Colonic mucosa (tissue), 4 donors: ENCODE measurements around the gene LRRTM4. TPM values are rescaled to one million over a fixed set of nuclear protein-coding genes. Genes with fewer than 3 reads are reported as not detected.
"Not testable (repeated sequence)": the region's sequence is repeated elsewhere in the genome, so short reads cannot be mapped to it uniquely, and the experiment has no call there.

Source experiments
- DNase-seq: peaks from one replicate; pipeline ENCODE4 v3.0.0-alpha.2; 2020
- H3K27ac ChIP-seq: fragments of 200-600 bp; one replicate; pipeline ENCODE4 v1.8.0; 2021
- H3K27me3 ChIP-seq: fragments of 200-600 bp; one replicate; pipeline ENCODE4 v1.8.0; 2021
- H3K36me3 ChIP-seq: fragments of 200-600 bp; one replicate; pipeline ENCODE4 v1.8.0; 2021
- H3K4me1 ChIP-seq: fragments of 200-600 bp; one replicate; pipeline ENCODE4 v1.8.0; 2021; ENCODE audit warnings: mild to moderate bottlenecking
- H3K4me3 ChIP-seq: fragments of 200-600 bp; one replicate; pipeline ENCODE4 v1.8.0; 2021
- H3K9ac ChIP-seq, 2 donors: one replicate each; pipeline ENCODE4 v1.7.0; 2013; ENCODE audit warnings: control low read depth in 2 of 2, low read depth in 2 of 2, low read length in 2 of 2
- H3K9me3 ChIP-seq: fragments of 200-600 bp; one replicate; pipeline ENCODE4 v1.8.0; 2021
- CTCF ChIP-seq: fragments of 200-600 bp; IDR thresholded peaks from one replicate; pipeline ENCODE4 v1.8.0; 2022; ENCODE audit warnings: antibody characterized with exemption, mild to moderate bottlenecking
- intact Hi-C: fragments of 100-400 bp; cut with DNase I; formaldehyde crosslinking; loops from one replicate; pipeline ENCODE4 v1.14.1; 2022
- total RNA-seq, 2 donors: library from RNA; stranded (reverse); fragmentation: NEBNext Ultra II Directional in 1 of 2; extraction: Animal tissue kit (Norgen Biotek cat#: 25700) in 1 of 2; gene quantifications; one replicate each; pipeline ENCODE4 v1.2.1, GENCODE V29; 2021
- donor health status: healthy.
- donor health status: DM: no; HTN: no; CAD: no.
- donor health status: DM: no; HTN: no; CAD: no.

Gene LRRTM4
- total RNA-seq, 2 donors from 2014 or later, result 0.32 TPM; not detected in 1

- no peaks in the 10 kb centered on the region for H3K4me1 ChIP-seq
- H3K27me3 ChIP-seq, result no peaks in the 10 kb centered on the region
- H3K9me3 ChIP-seq, result no peaks in the 10 kb centered on the region
- no peak overlapping the region for H3K9ac ChIP-seq
- TF ChIP-seq CTCF, result no peak
- intact Hi-C loops, result no loop called here
- no peak overlapping the region for H3K4me3 ChIP-seq
- no peak overlapping the region for H3K27ac ChIP-seq
- no peaks in the 10 kb centered on the region for H3K36me3 ChIP-seq
- no peak for DNase-seq
These were observed 330.5 kb downstream of the LRRTM4 start for GRCh38 chr2:77191665-77192064.

GRCh38 chr2:77190721-77191346 is 331.3 kb downstream of the LRRTM4 start:
- no peak overlapping the region for H3K9ac ChIP-seq
- H3K4me3 ChIP-seq, result no peak overlapping the region
- H3K9me3 ChIP-seq, result no peaks in the 10 kb centered on the region
- H3K27ac ChIP-seq, result no peak overlapping the region
- intact Hi-C loops, result no loop called here
- H3K4me1 ChIP-seq, result no peaks in the 10 kb centered on the region
- TF ChIP-seq CTCF, result no peak
- no peaks in the 10 kb centered on the region for H3K27me3 ChIP-seq
- H3K36me3 ChIP-seq, result no peaks in the 10 kb centered on the region
- DNase-seq, result no peak

DNA sequence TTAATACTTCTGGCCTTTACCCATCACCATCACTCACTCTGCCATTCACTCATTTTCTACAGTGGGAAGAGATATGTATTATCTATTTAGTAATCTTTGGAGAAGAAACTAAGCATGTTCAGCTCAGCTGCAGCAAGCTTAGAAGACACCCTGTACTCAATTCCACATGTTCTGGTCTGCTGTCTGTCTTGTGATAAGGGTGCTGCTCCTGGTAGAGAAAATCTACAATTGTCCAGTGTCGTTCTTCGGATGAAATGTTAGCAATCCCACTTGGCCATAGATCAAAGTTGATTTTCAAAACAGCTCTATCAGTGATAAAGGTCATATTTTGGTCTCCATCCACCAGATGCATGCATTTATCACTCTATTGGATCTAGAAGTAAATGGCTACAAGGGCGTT is 337.1 kb downstream of the LRRTM4 start:
- H3K4me3 ChIP-seq, result no peak overlapping the region
- no peak overlapping the region for H3K9ac ChIP-seq
- TF ChIP-seq CTCF, result no peak
- H3K4me1 ChIP-seq, result no peaks in the 10 kb centered on the region
- DNase-seq, result no peak
- intact Hi-C loops, result no loop called here
- no peaks in the 10 kb centered on the region for H3K36me3 ChIP-seq
- H3K27me3 ChIP-seq, result no peaks in the 10 kb centered on the region
- H3K9me3 ChIP-seq, result no peaks in the 10 kb centered on the region
- no peak overlapping the region for H3K27ac ChIP-seq

DNA sequence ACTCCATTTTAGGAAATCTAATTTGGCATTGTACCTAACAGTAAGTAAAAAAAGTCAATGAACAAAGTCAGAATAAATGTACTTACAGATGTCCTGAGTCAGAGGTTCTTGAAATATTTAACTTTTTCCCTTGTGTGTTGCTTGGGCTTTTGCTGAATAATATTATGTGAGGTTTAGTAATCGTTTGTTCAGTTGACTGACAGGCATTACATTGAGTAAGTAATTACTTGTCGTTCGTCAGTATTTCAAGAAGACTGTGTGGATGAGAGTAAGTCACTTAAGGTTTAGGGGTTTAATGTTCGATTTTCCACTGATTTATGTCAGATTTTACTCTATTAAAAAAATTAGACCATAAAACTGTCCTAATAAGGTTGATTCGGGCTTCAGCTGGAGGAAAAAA is 342.9 kb downstream of the LRRTM4 start:
- Histone ChIP-seq H3K4me1 (no peaks in the 10 kb centered on the region), H3K27me3 (no peaks in the 10 kb centered on the region), H3K9ac (no peak overlapping the region), H3K9me3 (no peaks in the 10 kb centered on the region), H3K36me3 (no peaks in the 10 kb centered on the region), H3K4me3 (no peak overlapping the region), H3K27ac (no peak overlapping the region)
- DNase-seq, result no peak
- TF ChIP-seq CTCF, result no peak
- intact Hi-C loops, result no loop called here

DNA sequence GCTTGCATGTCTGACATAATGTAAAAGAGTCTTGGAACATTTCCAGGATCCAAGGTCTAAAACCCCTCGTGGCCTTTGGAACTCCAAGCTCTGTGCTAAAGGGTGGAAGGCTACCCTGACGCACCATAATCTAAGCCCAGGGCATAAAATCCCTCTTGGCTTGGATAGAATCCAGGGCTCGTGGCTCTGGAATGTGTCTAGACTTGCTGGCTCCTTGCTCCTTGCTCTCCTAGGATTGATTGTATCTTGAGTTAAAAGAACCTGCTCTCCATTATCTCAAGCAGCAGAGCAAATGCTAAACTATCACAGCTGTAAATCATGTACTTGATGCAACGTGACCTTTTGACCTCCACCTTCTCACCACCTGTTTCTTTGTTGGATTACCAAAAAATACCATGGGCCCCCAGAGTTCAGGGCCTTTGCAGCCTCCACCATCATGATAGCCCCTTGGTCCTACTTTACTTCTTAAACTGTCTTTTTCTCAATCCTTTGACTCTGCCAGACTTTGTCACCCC is 346.9 kb downstream of the LRRTM4 start:
- H3K27me3 ChIP-seq, H3K9ac ChIP-seq, H3K9me3 ChIP-seq, H3K36me3 ChIP-seq, intact Hi-C loops, H3K4me1 ChIP-seq, H3K4me3 ChIP-seq, DNase-seq, H3K27ac ChIP-seq: not testable (repeated sequence)

DNA sequence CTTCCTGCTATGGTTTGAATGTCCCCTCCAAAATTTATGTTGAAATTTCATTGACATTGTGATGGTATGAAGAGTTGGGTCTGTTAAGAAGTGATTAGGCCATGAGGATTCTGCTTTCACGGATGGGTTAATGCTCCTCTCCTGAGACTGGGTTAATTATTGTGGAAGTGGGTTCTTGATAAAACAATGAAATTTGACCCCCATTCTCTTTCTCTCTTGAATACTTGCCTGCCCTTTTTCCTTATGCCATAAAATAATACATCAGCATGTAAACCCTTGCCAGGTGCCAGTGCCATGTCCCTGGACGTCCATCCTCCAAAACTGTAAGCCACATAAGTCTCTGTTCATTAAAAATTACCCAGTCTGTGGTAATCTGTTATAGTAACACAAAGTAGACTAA is 352.8 kb downstream of the LRRTM4 start:
- intact Hi-C loops, result no loop called here

GRCh38 chr2:77164021-77164420 is 358.2 kb downstream of the LRRTM4 start:
- H3K4me1 ChIP-seq, H3K27ac ChIP-seq, intact Hi-C loops, H3K4me3 ChIP-seq, H3K9ac ChIP-seq, H3K27me3 ChIP-seq, DNase-seq, H3K9me3 ChIP-seq, H3K36me3 ChIP-seq: not testable (repeated sequence)

More for the DNA sequence above, 352.8 kb downstream of the LRRTM4 start:
- no peak overlapping the region for H3K4me3 ChIP-seq
- H3K4me1 ChIP-seq, result no peaks in the 10 kb centered on the region
- DNase-seq, result no peak
- TF ChIP-seq CTCF, result no peak
- H3K27me3 ChIP-seq, result no peaks in the 10 kb centered on the region
- no peak overlapping the region for H3K9ac ChIP-seq
- no peaks in the 10 kb centered on the region for H3K36me3 ChIP-seq
- H3K27ac ChIP-seq, result no peak overlapping the region
- no peaks in the 10 kb centered on the region for H3K9me3 ChIP-seq
